ENCODE measurements around the gene LIPE. TPM values are rescaled to one million over a fixed set of nuclear protein-coding genes. Genes with fewer than 3 reads are reported as not detected.

The LIPE gene
- total RNA-seq, 2 donors from 2014 or later, result 9.6 to 16.0 TPM

GRCh38 chr19:42403586-42403985, 23.6 kb downstream of the LIPE start:
- TF ChIP-seq CTCF (IDR thresholded peaks at IDR 0.05), result no peak
- H3K4me1 ChIP-seq, result no peaks in the 10 kb centered on the region
- no peaks in the 10 kb centered on the region for H3K9me3 ChIP-seq
- no peak overlapping the region for H3K27ac ChIP-seq
- H3K27me3 ChIP-seq, result no peaks in the 10 kb centered on the region
- no peak overlapping the region for H3K4me3 ChIP-seq
- no peaks in the 10 kb centered on the region for H3K36me3 ChIP-seq
- intact Hi-C loops (cut with DNase I), result no loop called here
- no peak overlapping the region for H3K9ac ChIP-seq (ENCODE audit: low read depth in 2 of 2, low read length in 2 of 2)
- no peak for DNase-seq

- intact Hi-C loops (cut with DNase I), result no loop called here
- H3K27ac ChIP-seq, result no peak overlapping the region
- DNase-seq, result no peak
- H3K4me1 ChIP-seq, result no peaks in the 10 kb centered on the region
- no peaks in the 10 kb centered on the region for H3K36me3 ChIP-seq
- H3K4me3 ChIP-seq, result no peak overlapping the region
- no peak for TF ChIP-seq CTCF (IDR thresholded peaks at IDR 0.05)
- H3K9me3 ChIP-seq, result no peaks in the 10 kb centered on the region
- H3K9ac ChIP-seq (ENCODE audit: low read depth in 2 of 2, low read length in 2 of 2), result no peak overlapping the region
- no peaks in the 10 kb centered on the region for H3K27me3 ChIP-seq
Observed at GRCh38 chr19:42402376-42403116, 24.6 kb downstream of the LIPE start.

- intact Hi-C loops (cut with DNase I), result no loop called here
- Histone ChIP-seq H3K27ac (no peak overlapping the region), H3K36me3 (no peaks in the 10 kb centered on the region), H3K9ac (ENCODE audit: low read depth in 2 of 2, low read length in 2 of 2) (peak overlapping the region; percentile 18 to 55), H3K27me3 (no peaks in the 10 kb centered on the region), H3K9me3 (no peaks in the 10 kb centered on the region), H3K4me3 (peak overlapping the region; percentile 55), H3K4me1 (no peaks in the 10 kb centered on the region)
- TF ChIP-seq CTCF (IDR thresholded peaks at IDR 0.05), result peak; percentile 68
- DNase-seq, result peak; percentile 85
Observed at GRCh38 chr19:42401365-42402303, 25.6 kb downstream of the LIPE start.

- Histone ChIP-seq H3K9ac (ENCODE audit: low read depth in 2 of 2, low read length in 2 of 2) (no peak overlapping the region), H3K4me3 (no peak overlapping the region), H3K9me3 (no peaks in the 10 kb centered on the region), H3K27me3 (no peaks in the 10 kb centered on the region), H3K36me3 (no peaks in the 10 kb centered on the region), H3K4me1 (no peaks in the 10 kb centered on the region), H3K27ac (no peak overlapping the region)
- TF ChIP-seq CTCF (IDR thresholded peaks at IDR 0.05), result no peak
- no peak for DNase-seq
- intact Hi-C loops (cut with DNase I), result no loop called here
Observed at GRCh38 chr19:42400404-42400803, 26.8 kb downstream of the LIPE start.

GRCh38 chr19:42397263-42398166, 29.7 kb downstream of the LIPE start:
- intact Hi-C loops (cut with DNase I), result loop anchor here (10.0 kb wide), 1 partner anchor 73 kb away; the partner anchor contains the start of gene MEGF8
- Histone ChIP-seq H3K27ac (peak overlapping the region; percentile 65), H3K36me3 (no peaks in the 10 kb centered on the region), H3K9ac (ENCODE audit: low read depth in 2 of 2, low read length in 2 of 2) (peak overlapping the region; percentile 70 to 82), H3K27me3 (no peaks in the 10 kb centered on the region), H3K4me3 (peak overlapping the region; percentile 50), H3K4me1 (no peaks in the 10 kb centered on the region), H3K9me3 (no peaks in the 10 kb centered on the region)
- DNase-seq, result peak; percentile 26
- no peak for TF ChIP-seq CTCF (IDR thresholded peaks at IDR 0.05)

All from colonic mucosa (tissue), 4 donors.